COLO829 (cell line): Measurements from ENCODE around the gene TDP2.
"Not testable (repeated sequence)": the region's sequence is repeated elsewhere in the genome, so short reads cannot be mapped to it uniquely, and the experiment has no call there.

ENCODE experiments used
- DNase-seq: peaks from one replicate; pipeline ENCODE4 v3.0.0; 2012; ENCODE audit warnings: low spot score

Gene TDP2

GRCh38 chr6:24644377-24644776 is 22.3 kb downstream of the TDP2 start:
- DNase-seq, result no peak

- DNase-seq, result no peak
These were observed 22.8 kb downstream of the TDP2 start for GRCh38 chr6:24643920-24644319.

GRCh38 chr6:24642061-24642460 is 24.6 kb downstream of the TDP2 start:
- DNase-seq, result no peak

- not testable (repeated sequence) for DNase-seq
These were observed 26.1 kb downstream of the TDP2 start for GRCh38 chr6:24640631-24641030.

GRCh38 chr6:24640166-24640565 is 26.5 kb downstream of the TDP2 start:
- DNase-seq, result no peak

GRCh38 chr6:24636681-24637080 is 30.0 kb downstream of the TDP2 start:
- DNase-seq, result no peak

- DNase-seq, result no peak
These were observed 34.1 kb downstream of the TDP2 start for GRCh38 chr6:24632573-24632972.

GRCh38 chr6:24631671-24632070 is 35.0 kb downstream of the TDP2 start:
- DNase-seq, result no peak

GRCh38 chr6:24630856-24631505 is 35.7 kb downstream of the TDP2 start:
- no peak for DNase-seq

GRCh38 chr6:24621626-24622289 is 44.9 kb downstream of the TDP2 start:
- no peak for DNase-seq

GRCh38 chr6:24620637-24621036 is 46.1 kb downstream of the TDP2 start:
- no peak for DNase-seq

GRCh38 chr6:24619661-24620060 is 47.0 kb downstream of the TDP2 start:
- no peak for DNase-seq

GRCh38 chr6:24614648-24615047 is 52.1 kb downstream of the TDP2 start:
- no peak for DNase-seq

- DNase-seq, result no peak
These were observed 52.7 kb downstream of the TDP2 start for GRCh38 chr6:24614043-24614420.

GRCh38 chr6:24613361-24614042 is 53.2 kb downstream of the TDP2 start:
- no peak for DNase-seq

- DNase-seq, result no peak
These were observed 56.0 kb downstream of the TDP2 start for GRCh38 chr6:24610672-24611071.

- DNase-seq, result no peak
These were observed 59.2 kb downstream of the TDP2 start for GRCh38 chr6:24607310-24608105.

GRCh38 chr6:24606200-24606930 is 60.3 kb downstream of the TDP2 start:
- no peak for DNase-seq

GRCh38 chr6:24603241-24603640 is 63.5 kb downstream of the TDP2 start:
- no peak for DNase-seq

GRCh38 chr6:24600903-24601302 is 65.8 kb downstream of the TDP2 start:
- no peak for DNase-seq
